Left renal pelvis (tissue), 4 donors: ENCODE results near the gene SAMD13. TPM values are rescaled to one million over a fixed set of nuclear protein-coding genes. Genes with fewer than 3 reads are reported as not detected.

Experiments
- DNase-seq, 4 donors: peaks; one replicate each; pipeline ENCODE4 v3.0.0-alpha.2; 2013; ENCODE audit warnings: low read depth in 4 of 4, low spot score in 3 of 4
- polyA plus RNA-seq, 4 donors: library from polyadenylated mRNA; unstranded; fragments of 120-200 nt; gene quantifications; one replicate each; pipeline ENCODE4 v1.2.1, GENCODE V29; 2013; ENCODE audit not compliant: insufficient read length in 4 of 4

Gene SAMD13
- polyA plus RNA-seq = 1 to 10 TPM; 5.6 to 8.1 (median 6.3) TPM

DNA sequence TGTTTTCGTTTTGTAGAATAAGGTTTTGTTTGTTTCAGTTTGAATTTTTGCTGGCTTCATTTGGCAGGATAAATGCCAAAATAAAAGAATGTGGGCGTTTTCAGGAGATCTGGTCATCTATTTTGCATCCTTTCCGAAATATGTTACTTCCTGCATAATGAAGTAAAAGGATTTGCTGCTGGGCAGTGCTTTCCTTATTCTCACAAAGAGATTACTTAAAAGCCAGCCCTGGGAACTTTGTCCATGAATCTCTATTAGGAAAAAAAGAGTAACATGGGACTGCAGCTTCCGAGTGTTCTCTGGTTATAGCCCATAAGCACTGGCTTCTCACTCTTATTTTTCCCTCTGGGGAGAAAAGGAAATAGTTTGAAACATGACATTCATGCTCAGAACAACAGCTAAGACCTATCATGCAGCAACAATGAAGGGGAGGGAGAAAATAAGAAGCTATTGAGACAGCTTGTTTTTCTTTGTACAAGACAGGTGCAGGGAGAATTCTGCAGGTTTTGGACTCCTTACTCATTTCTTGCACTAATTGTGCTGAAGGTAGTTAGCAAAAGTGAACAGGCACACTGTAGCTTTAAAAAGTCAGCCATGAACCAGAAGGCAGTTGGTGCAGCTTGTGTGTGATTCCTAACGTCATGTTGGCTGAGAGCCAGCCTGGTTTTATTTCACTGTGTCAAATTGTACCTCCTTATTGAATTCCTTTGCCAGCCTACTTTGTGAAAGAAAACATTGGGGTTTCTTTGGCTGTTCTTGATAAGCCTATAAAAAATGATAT, at the start of gene SAMD13:
SAMD13 (plus strand) TSS at position 705 of the 781 bp plus-strand sequence. CDS start 1,527 bp downstream, outside the sequence.
- DNase-seq = peak; percentile 68 to 83 (median 78)

DNA sequence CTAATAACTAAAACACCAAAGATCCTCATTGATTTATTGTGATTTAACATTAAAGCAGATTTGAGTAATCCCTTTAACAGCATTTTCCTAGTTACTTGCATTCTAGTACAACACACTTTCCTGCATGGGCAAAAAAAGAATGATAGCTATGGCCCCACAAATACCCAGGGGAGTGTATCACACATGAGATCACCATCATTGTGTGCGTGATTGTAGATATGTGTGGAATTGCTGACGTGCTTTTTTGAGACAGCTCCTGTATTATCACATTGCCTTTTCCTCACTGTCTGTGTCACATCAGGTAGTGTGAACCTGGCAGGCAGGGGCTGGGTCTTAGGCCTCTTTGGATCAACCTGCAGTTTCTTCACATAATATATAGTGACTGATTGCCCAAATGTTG, 48.5 kb upstream of the SAMD13 start:
- no peak for DNase-seq

DNA sequence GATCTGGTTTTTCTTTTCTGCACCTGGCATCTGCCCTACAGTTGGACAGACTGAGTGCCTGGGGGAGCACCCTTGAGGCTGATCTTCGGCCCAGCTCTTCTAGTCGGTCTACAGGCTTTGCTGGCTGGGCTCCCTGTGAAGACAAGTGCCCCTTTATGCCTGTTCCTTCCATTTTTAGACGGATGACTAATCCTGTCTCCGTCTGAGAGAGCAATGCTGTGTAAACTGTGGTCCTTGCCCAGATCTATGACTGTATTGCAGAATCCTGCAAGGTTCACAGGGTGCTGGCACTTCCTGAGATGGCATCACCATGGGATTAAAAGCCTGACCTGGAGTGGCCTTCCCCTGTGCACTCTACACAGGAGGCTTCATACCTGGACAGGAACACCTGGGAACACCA, 47.6 kb upstream of the SAMD13 start:
- DNase-seq = no peak

DNA sequence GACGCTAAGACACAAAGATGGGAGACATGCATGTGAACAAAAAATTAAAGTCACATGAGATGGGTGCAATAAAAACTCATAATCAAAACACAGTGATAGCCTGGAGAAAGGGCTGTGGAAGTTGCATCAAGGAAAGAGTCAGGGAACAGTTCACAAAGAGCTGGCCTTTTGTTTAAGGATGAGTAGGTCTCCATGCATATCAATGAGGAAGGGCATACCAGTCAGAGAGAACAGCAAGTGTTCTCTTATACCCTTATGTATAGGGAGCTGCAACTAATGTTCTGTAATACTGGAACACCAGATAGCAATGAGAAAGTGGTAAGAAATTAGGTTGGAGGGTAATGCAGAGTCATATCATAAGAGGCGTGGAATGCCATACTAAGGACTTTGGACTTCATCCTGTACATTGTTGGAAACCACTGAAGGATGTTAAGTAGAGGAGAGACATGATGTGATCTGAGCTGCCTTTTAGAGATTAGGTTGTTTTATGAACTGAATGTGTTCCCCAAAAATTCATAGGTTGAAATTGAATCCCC, 46.7 kb upstream of the SAMD13 start:
- no peak for DNase-seq

- no peak for DNase-seq
Observed at GRCh38 chr1:84255582-84255981, 45.9 kb upstream of the SAMD13 start.

- DNase-seq = no peak
Observed at GRCh38 chr1:84257617-84258016, 43.9 kb upstream of the SAMD13 start.

GRCh38 chr1:84259376-84259775, 42.1 kb upstream of the SAMD13 start:
- DNase-seq = no peak

DNA sequence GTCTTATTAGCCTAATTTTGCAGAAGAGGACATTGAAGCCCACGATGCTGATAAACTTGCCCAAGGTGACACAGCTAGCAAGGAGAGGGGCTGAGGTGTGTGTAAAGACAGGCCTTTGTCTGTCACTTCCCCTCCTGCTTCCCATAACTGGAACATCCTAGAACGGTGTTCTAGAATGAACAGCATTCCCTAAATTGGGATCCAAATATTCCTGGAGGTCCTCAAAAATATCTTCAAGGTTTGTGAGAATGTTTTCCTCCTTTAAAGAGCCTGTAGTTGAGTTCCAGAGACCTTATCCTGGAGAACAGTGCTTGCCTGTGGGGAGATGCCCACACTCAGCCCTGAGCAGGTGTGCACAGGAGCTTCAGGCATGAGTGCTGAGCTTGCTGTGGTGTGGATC, 41.5 kb upstream of the SAMD13 start:
- DNase-seq = no peak

DNA sequence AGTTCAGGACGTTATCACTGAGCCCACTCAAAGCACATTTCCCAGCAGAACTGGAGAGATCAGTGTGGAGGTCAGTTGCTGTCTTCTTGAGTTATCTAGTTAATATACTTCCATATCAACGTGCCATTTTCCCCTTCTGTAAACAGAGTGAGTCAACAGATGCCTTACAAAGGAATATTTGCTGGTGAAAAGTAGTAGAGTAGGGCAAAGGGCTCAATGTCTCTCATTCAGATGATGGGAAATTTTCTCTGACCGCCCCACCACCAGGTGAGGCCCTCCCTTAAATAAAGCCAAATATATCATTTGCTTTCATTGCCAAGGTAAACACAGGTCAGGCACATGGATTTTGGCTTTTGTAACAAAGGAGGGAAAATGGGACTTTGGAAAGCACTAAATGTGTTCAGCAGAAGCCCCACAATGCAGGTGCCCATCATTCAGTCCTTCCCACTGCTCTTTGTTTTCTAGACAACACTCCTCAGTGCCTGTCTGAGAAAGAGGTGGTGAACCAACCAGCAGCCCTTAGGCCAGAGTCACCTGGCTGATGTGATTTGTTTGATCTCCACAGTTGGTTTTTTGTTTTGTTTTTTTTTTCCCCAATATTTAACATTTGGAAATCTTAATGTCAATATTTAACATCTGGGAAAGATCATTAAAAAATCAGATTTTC, 40.5 kb upstream of the SAMD13 start:
- no peak for DNase-seq

DNA sequence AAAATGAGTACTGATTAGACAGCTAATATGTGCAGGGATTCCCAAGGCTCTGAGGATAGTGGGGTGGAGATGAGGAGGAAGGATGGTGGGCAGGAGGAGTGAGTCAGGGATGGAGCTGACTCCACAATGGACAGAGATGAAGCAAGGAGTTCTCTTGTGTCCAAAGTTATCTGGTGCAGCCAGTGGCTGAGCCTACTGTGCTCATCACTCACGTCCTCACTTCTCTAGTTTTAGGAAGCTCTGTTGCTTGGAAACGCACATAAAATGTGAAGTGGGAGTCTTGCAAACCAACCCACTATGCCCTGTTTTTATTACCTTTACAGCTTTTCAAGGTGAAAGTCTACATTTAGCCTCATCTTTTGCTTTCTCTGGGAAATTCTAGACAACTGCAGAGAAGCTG, 36.5 kb upstream of the SAMD13 start:
- peak in 1 of 4 donors; percentile 37 for DNase-seq

DNA sequence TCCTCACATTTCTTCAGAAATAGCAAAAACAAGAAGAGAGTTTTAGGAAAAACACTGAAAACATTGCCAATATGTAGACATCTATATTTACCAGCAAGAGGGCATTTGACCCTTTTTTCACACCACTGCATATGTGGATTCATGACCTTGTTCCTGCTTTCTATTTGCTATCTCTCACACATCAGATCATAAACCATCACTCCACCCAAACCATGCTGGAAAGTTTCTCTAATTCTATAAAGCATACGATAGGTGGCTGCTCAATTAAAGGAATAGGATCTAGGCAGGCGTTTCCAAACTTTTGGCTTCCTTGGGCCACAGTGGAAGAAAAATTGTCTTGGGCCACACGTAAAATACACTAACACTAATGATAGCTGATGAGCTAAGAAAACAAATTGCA, 35.6 kb upstream of the SAMD13 start:
- DNase-seq = no peak

DNA sequence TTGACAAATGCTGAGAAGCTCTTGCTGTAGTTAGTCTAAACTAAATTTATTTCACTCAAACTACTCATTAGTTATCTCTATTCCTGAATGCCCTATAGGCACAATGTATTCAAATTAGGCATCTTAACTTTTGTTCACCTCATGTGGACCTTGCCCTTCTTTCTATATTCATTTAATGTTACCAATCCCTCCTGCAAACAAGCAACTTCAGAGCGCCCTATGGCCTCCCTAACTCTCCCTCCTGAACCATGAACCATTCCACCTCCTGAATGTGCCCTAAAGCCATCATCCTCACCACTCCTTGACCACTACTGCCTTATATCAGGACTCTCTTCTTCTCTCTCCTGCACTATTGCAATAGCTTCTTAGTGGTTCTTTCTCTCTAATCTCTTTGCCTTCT, 34.8 kb upstream of the SAMD13 start:
- no peak for DNase-seq

DNA sequence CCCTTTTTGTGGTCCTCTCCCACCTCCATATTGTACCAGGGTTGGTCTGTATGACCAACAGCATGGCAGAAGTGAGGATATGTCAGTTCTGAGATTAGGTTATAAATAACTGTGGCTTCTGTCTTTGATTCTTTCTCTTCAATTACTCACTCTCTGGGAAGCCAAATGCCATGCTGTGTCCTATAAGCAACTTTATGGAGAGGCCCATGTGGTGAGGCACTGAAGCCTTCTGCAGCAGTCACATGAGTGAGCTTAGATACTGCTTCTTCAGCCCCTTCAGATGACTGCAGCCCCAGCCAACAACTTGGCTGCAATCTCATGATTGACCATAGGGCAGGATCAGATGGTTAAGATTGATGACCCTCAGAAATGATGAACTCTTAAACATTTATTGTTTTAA, 34.0 kb upstream of the SAMD13 start:
- no peak for DNase-seq

GRCh38 chr1:84268346-84268745, 33.2 kb upstream of the SAMD13 start:
- DNase-seq = no peak

- DNase-seq = no peak
Observed at GRCh38 chr1:84269306-84269705, 32.2 kb upstream of the SAMD13 start.

GRCh38 chr1:84271441-84272151, 29.9 kb upstream of the SAMD13 start:
- DNase-seq = peak in 2 of 4 donors; percentile 36 to 69

DNA sequence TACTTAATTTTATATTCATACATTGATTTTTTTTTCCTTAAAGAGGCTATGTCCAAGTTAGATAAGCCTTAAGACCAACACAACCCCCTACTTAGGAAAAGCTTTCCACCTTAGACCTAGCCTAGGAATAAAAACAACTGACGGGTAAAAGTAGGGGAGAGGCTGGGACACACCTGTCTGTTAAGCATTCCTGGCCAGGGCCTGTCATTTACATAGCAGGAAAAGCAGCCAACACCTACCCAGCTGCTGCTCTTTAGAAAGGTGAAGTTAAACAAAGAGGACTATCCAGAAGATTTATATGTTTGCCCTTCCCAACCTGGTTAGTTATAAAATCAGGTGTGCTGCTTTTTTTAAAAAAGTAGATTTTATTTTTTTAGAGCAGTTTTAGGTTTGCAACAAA, 29.1 kb upstream of the SAMD13 start:
- DNase-seq = no peak

DNA sequence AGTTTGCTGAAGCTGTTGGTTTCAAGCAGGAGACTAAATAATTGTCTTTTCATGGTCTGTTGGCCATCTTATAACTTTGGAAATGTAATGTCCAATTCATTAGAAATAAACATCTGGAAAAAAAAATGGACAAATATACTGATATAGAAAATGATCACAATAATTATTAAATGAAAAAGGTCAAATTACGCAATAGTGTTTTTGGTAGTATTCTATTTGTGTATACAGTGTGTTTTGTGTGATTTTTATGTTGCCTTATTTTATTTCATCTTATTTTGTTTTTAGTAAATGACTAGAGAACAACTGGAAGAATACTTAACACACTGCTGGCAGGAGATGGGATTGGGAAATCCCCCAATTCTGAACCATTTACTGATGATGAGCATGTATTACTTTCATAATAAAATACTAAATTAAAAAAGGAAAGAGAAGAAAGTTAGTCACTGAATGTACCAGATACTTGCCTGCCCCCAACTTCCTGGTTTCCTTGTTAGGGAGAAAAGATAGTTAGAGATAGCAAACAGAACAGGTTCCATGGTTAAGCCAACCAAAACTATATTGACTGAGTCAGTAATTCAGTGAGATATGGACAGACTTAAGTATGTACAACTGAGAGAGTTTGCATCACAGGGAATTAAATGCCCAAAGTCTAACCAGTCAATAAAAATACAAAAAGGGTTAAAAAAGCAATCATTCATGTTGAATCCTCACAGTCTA, 24.0 kb upstream of the SAMD13 start:
- DNase-seq = no peak

GRCh38 chr1:84278905-84279304, 22.6 kb upstream of the SAMD13 start:
- no peak for DNase-seq

GRCh38 chr1:84280912-84281311, 20.6 kb upstream of the SAMD13 start:
- DNase-seq = no peak
